HepG2 (cell line): ENCODE results near the gene NR1H3.

Source experiments
- CEBPB ChIP-seq: IDR thresholded peaks from 2 replicates; pipeline ENCODE4 v1.6.1; 2011; ENCODE audit warnings: low read depth, low read length, improper control_type of control experiment, borderline replicate concordance
- CTCF ChIP-seq: sonication (generic); formaldehyde crosslinking; IDR thresholded peaks from 2 replicates; pipeline ENCODE4 v1.5.0; 2020; ENCODE audit warnings: mild to moderate bottlenecking, missing genetic modification reagents, moderate library complexity
- ETV5 ChIP-seq: IDR thresholded peaks from 2 replicates; pipeline ENCODE4 v1.6.1; 2018; ENCODE audit warnings: missing biosample characterization, missing genetic modification reagents, inconsistent platforms, borderline replicate concordance
- MAF1 ChIP-seq: sonication (generic); formaldehyde crosslinking; IDR thresholded peaks from 2 replicates; pipeline ENCODE4 v1.5.0; 2020; ENCODE audit warnings: missing genetic modification reagents, borderline replicate concordance
- MLLT10 ChIP-seq: sonication (generic); formaldehyde crosslinking; IDR thresholded peaks from 2 replicates; pipeline ENCODE4 v1.4.0; 2020; ENCODE audit warnings: missing genetic modification reagents
- MNT ChIP-seq: fragments of 450-650 bp; IDR thresholded peaks from 2 replicates; pipeline ENCODE4 v1.6.1; 2016
- NONO ChIP-seq, 2 experiments: fragments of 450-650 bp in 1 of 2; sonication (generic) in 1 of 2; formaldehyde crosslinking in 1 of 2; IDR thresholded peaks in 1 of 2; conservative IDR thresholded peaks in 1 of 2; 2 replicates each; pipeline versions ENCODE4 v1.6.1 to v1.8.0; 2017 to 2022; ENCODE audit warnings: mild to moderate bottlenecking in 1 of 2, missing genetic modification reagents in 1 of 2, moderate library complexity in 1 of 2
- NR2F6 ChIP-seq, 2 experiments: IDR thresholded peaks; 2 replicates each; pipeline ENCODE4 v1.6.1; 2016; ENCODE audit warnings: antibody characterized with exemption in 1 of 2, mild to moderate bottlenecking in 1 of 2
- SIN3A ChIP-seq: IDR thresholded peaks from 2 replicates; pipeline ENCODE4 v1.6.1; 2011; ENCODE audit warnings: low read depth, mild to moderate bottlenecking, control low read depth, low read length, borderline replicate concordance
- TAF1 ChIP-seq: sonication (generic); formaldehyde crosslinking; IDR thresholded peaks from 2 replicates; pipeline ENCODE4 v1.4.0; 2020; ENCODE audit warnings: missing genetic modification reagents
- TCF7 ChIP-seq: sonication (generic); IDR thresholded peaks from 2 replicates; pipeline ENCODE4 v1.6.1; 2016; ENCODE audit warnings: antibody characterized with exemption, low read depth
- TEF ChIP-seq: sonication (generic); formaldehyde crosslinking; IDR thresholded peaks from 2 replicates; pipeline ENCODE4 v1.5.0; 2020; ENCODE audit warnings: missing genetic modification reagents
- ZNF30 ChIP-seq: sonication (generic); formaldehyde crosslinking; IDR thresholded peaks from 2 replicates; pipeline ENCODE4 v1.5.0; 2020; ENCODE audit warnings: mild to moderate bottlenecking, missing genetic modification reagents

- no peak for TF ChIP-seq SIN3A
- no peak for TF ChIP-seq TEF (CRISPR knock-in tag)
- TF ChIP-seq MLLT10 (CRISPR knock-in tag) = no peak
- no peak for TF ChIP-seq TCF7
- TF ChIP-seq ETV5 (CRISPR knock-in tag) = no peak
- TF ChIP-seq NR2F6 (IDR thresholded peaks at IDR 0.05) = no peak
- TF ChIP-seq NR2F6 (CRISPR knock-in tag; IDR thresholded peaks at IDR 0.05) = no peak
- TF ChIP-seq CEBPB = no peak
- TF ChIP-seq TAF1 = no peak
- no peak for TF ChIP-seq MNT
- TF ChIP-seq CTCF (CRISPR knock-in tag) = no peak
- no peak for TF ChIP-seq NONO (IDR thresholded peaks at IDR 0.05)
- no peak for TF ChIP-seq NONO (CRISPR knock-in tag; conservative IDR thresholded peaks at IDR 0.05)
- no peak for TF ChIP-seq ZNF30 (CRISPR knock-in tag)
- no peak for TF ChIP-seq MAF1 (CRISPR knock-in tag)
Measured at GRCh38 chr11:47241841-47242301, 15.9 kb upstream of the NR1H3 start.
